Progenitor cell of endocrine pancreas (in vitro differentiated cells): ENCODE data around the gene SCYGR1. TPM values are rescaled to one million over a fixed set of nuclear protein-coding genes. Genes with fewer than 3 reads are reported as not detected.

Source experiments
- DNase-seq: peaks from one replicate; pipeline ENCODE4 v3.0.0; 2021; ENCODE audit warnings: low spot score; ENCODE audit not compliant: unreplicated experiment
- H3K27ac Mint-ChIP-seq: 2 replicates; pipeline ENCODE4 v1.8.0; 2021; ENCODE audit warnings: mild to moderate bottlenecking, moderate library complexity, mixed read lengths
- H3K27me3 Mint-ChIP-seq: 2 replicates; pipeline ENCODE4 v1.8.0; 2021; ENCODE audit warnings: mixed read lengths
- H3K36me3 Mint-ChIP-seq: 2 replicates; pipeline ENCODE4 v1.8.0; 2022; ENCODE audit warnings: mixed read lengths; ENCODE audit not compliant: insufficient read depth
- H3K4me1 Mint-ChIP-seq: 2 replicates; pipeline ENCODE4 v1.8.0; 2021; ENCODE audit warnings: low read depth, mixed read lengths
- H3K4me3 Mint-ChIP-seq: 2 replicates; pipeline ENCODE4 v1.8.0; 2021; ENCODE audit warnings: low read depth, mild to moderate bottlenecking, moderate library complexity, mixed read lengths
- H3K9me3 Mint-ChIP-seq: 2 replicates; pipeline ENCODE4 v1.8.0; 2021; ENCODE audit warnings: low read depth, mixed read lengths
- total RNA-seq: library from RNA; stranded (reverse); gene quantifications from 2 replicates; pipeline ENCODE4 v1.2.1, GENCODE V29; 2021
- TF ChIP-seq, protein P1 (sequence below): fragments of 200-600 bp; sonication (generic); IDR thresholded peaks from one replicate; pipeline ENCODE4 v1.5.0; 2021; ENCODE audit warnings: antibody characterized with exemption, mild to moderate bottlenecking; ENCODE audit not compliant: unreplicated experiment

The SCYGR1 gene
- total RNA-seq, 1 donor from 2014 or later = not detected

DNA sequence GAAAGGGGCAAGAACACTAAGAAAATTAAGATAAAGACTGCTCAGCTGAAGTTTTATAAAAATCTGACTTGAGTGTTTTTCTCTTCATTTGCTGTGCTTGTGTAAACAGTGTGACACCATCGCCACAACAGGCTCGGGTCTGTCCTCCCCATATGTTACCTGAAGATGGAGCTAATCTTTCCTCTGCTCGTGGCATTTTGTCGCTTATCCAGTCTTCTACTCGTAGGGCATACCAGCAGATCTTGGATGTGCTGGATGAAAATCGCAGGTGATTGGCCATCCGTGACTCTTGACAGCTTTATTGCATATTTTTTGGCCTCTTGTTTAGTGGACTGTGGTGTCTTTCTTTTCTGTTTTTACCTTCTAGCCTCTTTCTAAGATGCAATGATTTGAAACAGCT lies 40.6 kb downstream of the SCYGR1 start:
- TF ChIP-seq, protein P1, sequence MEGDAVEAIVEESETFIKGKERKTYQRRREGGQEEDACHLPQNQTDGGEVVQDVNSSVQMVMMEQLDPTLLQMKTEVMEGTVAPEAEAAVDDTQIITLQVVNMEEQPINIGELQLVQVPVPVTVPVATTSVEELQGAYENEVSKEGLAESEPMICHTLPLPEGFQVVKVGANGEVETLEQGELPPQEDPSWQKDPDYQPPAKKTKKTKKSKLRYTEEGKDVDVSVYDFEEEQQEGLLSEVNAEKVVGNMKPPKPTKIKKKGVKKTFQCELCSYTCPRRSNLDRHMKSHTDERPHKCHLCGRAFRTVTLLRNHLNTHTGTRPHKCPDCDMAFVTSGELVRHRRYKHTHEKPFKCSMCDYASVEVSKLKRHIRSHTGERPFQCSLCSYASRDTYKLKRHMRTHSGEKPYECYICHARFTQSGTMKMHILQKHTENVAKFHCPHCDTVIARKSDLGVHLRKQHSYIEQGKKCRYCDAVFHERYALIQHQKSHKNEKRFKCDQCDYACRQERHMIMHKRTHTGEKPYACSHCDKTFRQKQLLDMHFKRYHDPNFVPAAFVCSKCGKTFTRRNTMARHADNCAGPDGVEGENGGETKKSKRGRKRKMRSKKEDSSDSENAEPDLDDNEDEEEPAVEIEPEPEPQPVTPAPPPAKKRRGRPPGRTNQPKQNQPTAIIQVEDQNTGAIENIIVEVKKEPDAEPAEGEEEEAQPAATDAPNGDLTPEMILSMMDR = no peak
- no peak for DNase-seq
- Mint-ChIP-seq H3K4me3 (no peak overlapping the region), H3K36me3 (peaks cover 18% of the 10 kb centered on the region), H3K27ac (no peak overlapping the region), H3K27me3 (no peaks in the 10 kb centered on the region), H3K4me1 (peaks cover 10% of the 10 kb centered on the region), H3K9me3 (no peaks in the 10 kb centered on the region)

DNA sequence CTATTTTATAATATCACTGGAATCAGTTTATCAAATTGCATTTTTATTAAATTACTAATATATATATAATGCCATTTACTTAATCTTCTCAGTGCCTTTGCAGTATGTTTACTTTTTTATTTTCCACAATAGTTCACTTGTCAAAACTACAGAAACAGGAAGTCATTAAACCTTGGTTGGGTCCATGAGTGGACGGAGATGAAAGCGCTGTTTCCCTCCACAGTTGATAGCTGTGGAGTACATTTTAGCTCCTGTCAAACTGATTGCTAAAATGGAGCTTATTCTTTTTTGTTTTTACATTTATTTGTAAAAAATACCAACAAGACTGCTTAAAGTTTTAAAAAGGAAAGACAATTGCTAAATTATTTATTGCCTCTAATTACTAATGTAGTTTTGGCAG lies 43.5 kb downstream of the SCYGR1 start:
- TF ChIP-seq, protein P1 = no peak
- H3K4me3 Mint-ChIP-seq = no peak overlapping the region
- no peak overlapping the region for H3K27ac Mint-ChIP-seq
- peaks cover 17% of the 10 kb centered on the region for H3K36me3 Mint-ChIP-seq
- H3K4me1 Mint-ChIP-seq = peaks cover 10% of the 10 kb centered on the region
- DNase-seq = no peak
- H3K9me3 Mint-ChIP-seq = no peaks in the 10 kb centered on the region
- no peaks in the 10 kb centered on the region for H3K27me3 Mint-ChIP-seq

DNA sequence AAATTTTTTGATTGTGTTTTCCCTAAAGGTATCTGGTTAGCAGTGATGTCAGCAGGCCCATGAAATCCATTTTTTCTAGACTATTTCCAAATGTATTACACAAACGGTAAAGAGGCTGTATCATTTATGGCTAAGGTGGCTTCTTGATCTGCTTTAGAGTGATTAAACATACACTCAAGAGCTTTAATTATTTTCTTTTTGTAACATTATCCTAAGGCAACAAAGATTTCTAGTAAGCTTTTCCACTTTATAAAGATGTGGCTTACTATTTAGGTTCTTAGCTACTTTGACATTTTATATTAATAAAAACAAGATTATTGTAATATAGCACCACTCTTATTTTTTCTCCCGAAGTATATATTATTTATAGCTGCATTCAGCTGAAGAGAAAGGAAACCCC lies 46.2 kb downstream of the SCYGR1 start:
- no peak for DNase-seq
- H3K27ac Mint-ChIP-seq = no peak overlapping the region
- H3K27me3 Mint-ChIP-seq = no peaks in the 10 kb centered on the region
- TF ChIP-seq, protein P1 = no peak
- no peak overlapping the region for H3K4me3 Mint-ChIP-seq
- peaks cover 11% of the 10 kb centered on the region for H3K4me1 Mint-ChIP-seq
- H3K9me3 Mint-ChIP-seq = no peaks in the 10 kb centered on the region
- H3K36me3 Mint-ChIP-seq = peaks cover 16% of the 10 kb centered on the region

DNA sequence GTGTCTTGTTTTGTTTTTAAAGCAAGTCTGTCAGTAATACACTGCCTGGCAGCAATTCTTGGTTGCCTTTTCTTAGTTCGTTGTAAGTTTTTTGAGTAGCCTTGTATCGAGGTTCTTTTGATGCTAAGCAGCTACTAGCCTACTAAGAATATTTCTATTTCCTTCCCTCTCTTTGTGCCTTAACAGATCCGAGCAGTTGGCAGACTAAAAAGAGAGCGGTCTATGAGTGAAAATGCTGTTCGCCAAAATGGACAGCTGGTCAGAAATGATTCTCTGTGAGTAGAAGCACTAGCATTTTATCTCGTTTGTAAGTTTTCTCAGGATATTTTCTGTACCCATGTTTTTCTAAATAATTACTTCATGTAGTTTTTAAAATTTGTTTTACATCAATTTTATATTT lies 47.6 kb downstream of the SCYGR1 start:
- TF ChIP-seq, protein P1 = no peak
- no peaks in the 10 kb centered on the region for H3K9me3 Mint-ChIP-seq
- no peak overlapping the region for H3K27ac Mint-ChIP-seq
- H3K4me3 Mint-ChIP-seq = no peak overlapping the region
- peaks cover 23% of the 10 kb centered on the region for H3K36me3 Mint-ChIP-seq
- peaks cover 22% of the 10 kb centered on the region for H3K4me1 Mint-ChIP-seq
- no peak for DNase-seq
- no peaks in the 10 kb centered on the region for H3K27me3 Mint-ChIP-seq

DNA sequence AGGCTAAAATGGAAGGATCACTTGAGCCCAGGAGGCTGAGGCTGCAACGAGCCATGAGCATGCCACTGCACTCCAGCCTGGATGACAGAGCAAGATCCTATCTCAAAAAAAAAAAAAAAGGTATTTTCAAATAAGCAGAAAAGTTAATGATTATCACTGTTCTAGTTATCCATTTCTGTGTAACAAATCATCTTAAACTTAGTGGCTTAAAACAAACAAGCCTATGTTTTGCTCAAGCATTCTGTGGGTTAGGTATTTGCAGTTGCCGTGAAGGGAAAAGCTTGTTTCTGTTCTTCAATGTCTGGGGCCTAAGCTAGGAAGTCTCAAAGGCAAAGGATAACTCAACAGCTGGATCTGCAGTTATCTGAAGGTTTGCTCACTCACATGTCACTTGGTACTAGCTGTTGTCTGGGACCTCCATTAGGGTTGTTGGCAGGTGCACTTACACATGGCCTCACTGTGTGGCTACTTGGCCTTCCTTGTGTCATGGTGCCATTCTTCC lies 48.6 kb downstream of the SCYGR1 start:
- Mint-ChIP-seq H3K9me3 (no peaks in the 10 kb centered on the region), H3K27ac (peak overlapping the region; percentile 42)

More for the DNA sequence above, 48.6 kb downstream of the SCYGR1 start:
- Mint-ChIP-seq H3K4me1 (peaks cover 23% of the 10 kb centered on the region), H3K4me3 (no peak overlapping the region), H3K36me3 (peaks cover 28% of the 10 kb centered on the region), H3K27me3 (no peaks in the 10 kb centered on the region)
- no peak for DNase-seq
- TF ChIP-seq, protein P1 = no peak

Other genes starting within 250 kb of the SCYGR1 start
- 0.41 and 0.44 TPM in 2 replicates for gene COL4A4, start 223.7 kb downstream of the SCYGR1 start, total RNA-seq
- 0.09 and 0.34 TPM in 2 replicates for gene COL4A3, start 223.3 kb downstream of the SCYGR1 start, total RNA-seq
- 84.8 and 94.7 TPM in 2 replicates for gene MFF, start 62.7 kb downstream of the SCYGR1 start, total RNA-seq
- not detected in 2 replicates for gene TM4SF20, start 8.6 kb downstream of the SCYGR1 start, total RNA-seq
- 74.5 and 82.2 TPM in 2 replicates for gene AGFG1, start 84.2 kb upstream of the SCYGR1 start, total RNA-seq
- not detected in 2 replicates for gene SCYGR2, start 210.9 kb upstream of the SCYGR1 start, total RNA-seq
- gene SCYGR3, start 226.9 kb upstream of the SCYGR1 start, total RNA-seq = not detected in 2 replicates
- not detected in 2 replicates for gene SCYGR4, start 229.5 kb upstream of the SCYGR1 start, total RNA-seq